ENCODE results near the gene HMGN4. TPM values are rescaled to one million over a fixed set of nuclear protein-coding genes. Genes with fewer than 3 reads are reported as not detected.

HMGN4 gene
- total and polyA plus RNA-seq, 2 of the 8 experiments (the other 6 are each of a cell fraction or from before 2014, with no cell fraction given) = 23.4 to 66.4 TPM

GRCh38 chr6:26569433-26569764 lies 31.2 kb downstream of the HMGN4 start (continued):
- TF ChIP-seq CHD7 (IDR thresholded peaks at IDR 0.05; ENCODE audit: insufficient replicate concordance, low read length) = no peak
- TF ChIP-seq SUZ12 (IDR thresholded peaks at IDR 0.05; ENCODE audit: low read length) = no peak
- TF ChIP-seq JUN (IDR thresholded peaks at IDR 0.05; ENCODE audit: low read depth, low read length) = no peak
- no peak for TF ChIP-seq CEBPB (IDR thresholded peaks at IDR 0.05; ENCODE audit: low read depth, low read length)
- no peak for TF ChIP-seq BRCA1 (IDR thresholded peaks at IDR 0.05; ENCODE audit: low read depth, low read length)
- TF ChIP-seq POLR2A (IDR thresholded peaks at IDR 0.05; ENCODE audit: control extremely low read depth in 1 of 2, low read depth in 2 of 2, low read length in 2 of 2) = no peak
- no peak for TF ChIP-seq SP4 (IDR thresholded peaks at IDR 0.05; ENCODE audit: low read length)
- TF ChIP-seq ASH2L (IDR thresholded peaks at IDR 0.05; ENCODE audit: low read length) = no peak
- no peak for TF ChIP-seq RFX5 (IDR thresholded peaks at IDR 0.05; ENCODE audit: borderline replicate concordance, low read depth, low read length)
- no peak for TF ChIP-seq SIRT6 (IDR thresholded peaks at IDR 0.05; ENCODE audit: low read length)
